ENCODE results near the gene ZNF500.
A peak's percentile ranks its signal among the peaks of the same experiment; 100 is the strongest.

Gene ZNF500

GRCh38 chr16:4766875-4767628 is at the start of gene ZNF500:
ZNF500 (minus strand) TSS chr16:4767162; CDS start chr16:4765978, 1,184 bp downstream.
- TF ChIP-seq, protein P1, sequence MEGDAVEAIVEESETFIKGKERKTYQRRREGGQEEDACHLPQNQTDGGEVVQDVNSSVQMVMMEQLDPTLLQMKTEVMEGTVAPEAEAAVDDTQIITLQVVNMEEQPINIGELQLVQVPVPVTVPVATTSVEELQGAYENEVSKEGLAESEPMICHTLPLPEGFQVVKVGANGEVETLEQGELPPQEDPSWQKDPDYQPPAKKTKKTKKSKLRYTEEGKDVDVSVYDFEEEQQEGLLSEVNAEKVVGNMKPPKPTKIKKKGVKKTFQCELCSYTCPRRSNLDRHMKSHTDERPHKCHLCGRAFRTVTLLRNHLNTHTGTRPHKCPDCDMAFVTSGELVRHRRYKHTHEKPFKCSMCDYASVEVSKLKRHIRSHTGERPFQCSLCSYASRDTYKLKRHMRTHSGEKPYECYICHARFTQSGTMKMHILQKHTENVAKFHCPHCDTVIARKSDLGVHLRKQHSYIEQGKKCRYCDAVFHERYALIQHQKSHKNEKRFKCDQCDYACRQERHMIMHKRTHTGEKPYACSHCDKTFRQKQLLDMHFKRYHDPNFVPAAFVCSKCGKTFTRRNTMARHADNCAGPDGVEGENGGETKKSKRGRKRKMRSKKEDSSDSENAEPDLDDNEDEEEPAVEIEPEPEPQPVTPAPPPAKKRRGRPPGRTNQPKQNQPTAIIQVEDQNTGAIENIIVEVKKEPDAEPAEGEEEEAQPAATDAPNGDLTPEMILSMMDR (IDR thresholded peaks at IDR 0.05; ENCODE audit: low read depth, low read length, missing control alignments) = no peak
- H3K4me3 ChIP-seq (ENCODE audit: low read depth, low read length) = peak within 1 kb of the TSS; percentile 97
- in situ Hi-C loops (cut with HindIII; ENCODE audit: low sequenced_read_pairs) = loop anchor here (5.0 kb wide), 1 partner anchor 50 kb away; no protein-coding TSS in a partner anchor
- peak; percentile 87 for DNase-seq (ENCODE audit: low read depth)

DNA sequence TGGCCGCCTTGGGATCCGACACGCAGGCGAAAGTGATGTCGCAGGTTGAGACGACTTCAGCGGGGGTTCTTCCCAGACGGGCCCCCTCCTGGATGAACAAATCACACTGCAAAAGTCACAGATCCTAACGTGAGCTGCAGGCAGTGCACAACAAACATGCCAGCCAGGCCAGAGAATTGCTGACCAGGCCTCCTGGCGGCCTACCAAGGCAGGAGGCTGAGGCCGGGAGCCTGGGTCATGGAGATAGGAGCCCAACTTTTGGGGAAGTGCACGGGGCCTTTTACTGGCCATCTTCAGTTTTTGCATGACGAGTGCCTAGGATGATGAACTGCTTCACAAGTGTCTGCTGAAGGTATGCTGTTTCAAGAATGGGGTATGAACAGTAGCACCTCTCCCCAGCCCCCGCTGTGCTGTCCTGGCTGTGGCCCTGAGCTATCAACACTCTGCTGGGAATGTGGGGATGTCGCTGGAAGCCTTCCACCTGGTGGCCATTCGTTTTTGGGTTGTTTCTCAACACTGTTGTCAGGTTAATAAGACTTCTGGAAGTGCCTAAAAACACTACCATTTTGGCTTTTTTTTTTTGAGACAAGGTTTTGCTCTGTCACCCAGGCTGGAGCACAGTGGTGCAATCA is 47.7 kb upstream of the ZNF500 start:
- in situ Hi-C loops (cut with HindIII; ENCODE audit: low sequenced_read_pairs) = loop anchor here (5.0 kb wide), 1 partner anchor 47 kb away; the partner anchor contains the start of gene ZNF500
- TF ChIP-seq, protein P1 (IDR thresholded peaks at IDR 0.05; ENCODE audit: low read depth, low read length, missing control alignments) = no peak
- DNase-seq (ENCODE audit: low read depth) = no peak
- no peak overlapping the region for H3K4me3 ChIP-seq (ENCODE audit: low read depth, low read length)

DNA sequence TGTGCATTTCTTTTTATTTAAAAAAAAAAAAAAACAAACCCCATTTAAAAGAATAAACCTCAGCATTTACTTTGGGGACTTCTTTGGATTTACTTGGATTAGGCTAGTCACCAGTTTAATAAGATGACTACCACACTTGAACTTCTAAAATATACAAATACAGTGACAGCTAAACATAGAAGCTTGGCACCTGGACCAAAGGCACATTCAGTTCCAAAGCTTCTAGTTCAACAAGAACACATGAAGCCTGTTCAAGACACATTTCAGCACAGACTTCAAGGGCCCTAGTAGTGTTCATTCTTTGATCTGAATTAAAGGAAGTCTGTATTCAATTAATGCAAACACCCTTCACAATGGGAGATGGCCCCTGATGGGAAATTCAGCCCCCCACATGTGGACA is 47.1 kb upstream of the ZNF500 start:
- DNase-seq (ENCODE audit: low read depth) = no peak
- in situ Hi-C loops (cut with HindIII; ENCODE audit: low sequenced_read_pairs) = no loop called here
- no peak overlapping the region for H3K4me3 ChIP-seq (ENCODE audit: low read depth, low read length)
- TF ChIP-seq, protein P1 (IDR thresholded peaks at IDR 0.05; ENCODE audit: low read depth, low read length, missing control alignments) = no peak

DNA sequence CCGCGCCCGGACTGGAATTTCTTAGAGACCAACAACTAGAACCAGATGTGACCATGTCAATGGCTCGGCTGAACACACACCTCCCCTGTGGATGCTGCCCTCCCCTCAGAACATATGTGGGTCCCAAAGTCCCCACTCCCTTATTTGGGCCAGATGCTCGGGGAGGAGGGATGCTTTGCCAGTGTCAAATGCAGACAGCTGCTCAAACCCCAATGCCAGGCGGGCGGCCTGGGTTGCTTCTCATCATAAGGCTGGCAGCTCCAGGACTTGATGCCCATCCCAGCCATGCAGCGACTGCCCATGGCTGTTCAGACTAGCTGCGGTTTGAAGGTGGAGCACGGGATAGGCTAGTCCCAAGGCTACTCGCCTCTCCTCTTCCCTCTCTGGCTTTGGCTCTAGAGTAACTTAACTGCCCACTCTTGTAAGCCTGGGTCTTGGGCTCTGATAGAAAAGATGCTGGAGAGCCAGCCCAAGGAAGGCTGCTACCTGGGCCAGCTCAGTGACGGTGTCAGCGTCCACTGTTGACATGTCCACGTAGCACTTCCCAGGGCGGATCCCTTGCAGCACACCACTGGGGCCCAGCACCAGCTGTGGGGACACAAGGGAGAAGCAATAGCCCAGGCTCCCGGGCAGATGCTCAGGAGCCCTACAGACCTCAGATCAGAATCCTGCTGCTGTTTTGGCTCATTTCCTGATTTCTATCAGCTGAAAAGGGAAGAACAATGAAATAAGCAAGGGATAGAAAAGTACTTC is 46.5 kb upstream of the ZNF500 start:
- in situ Hi-C loops (cut with HindIII; ENCODE audit: low sequenced_read_pairs) = no loop called here
- TF ChIP-seq, protein P1 (IDR thresholded peaks at IDR 0.05; ENCODE audit: low read depth, low read length, missing control alignments) = no peak
- H3K4me3 ChIP-seq (ENCODE audit: low read depth, low read length) = no peak overlapping the region
- DNase-seq (ENCODE audit: low read depth) = no peak

DNA sequence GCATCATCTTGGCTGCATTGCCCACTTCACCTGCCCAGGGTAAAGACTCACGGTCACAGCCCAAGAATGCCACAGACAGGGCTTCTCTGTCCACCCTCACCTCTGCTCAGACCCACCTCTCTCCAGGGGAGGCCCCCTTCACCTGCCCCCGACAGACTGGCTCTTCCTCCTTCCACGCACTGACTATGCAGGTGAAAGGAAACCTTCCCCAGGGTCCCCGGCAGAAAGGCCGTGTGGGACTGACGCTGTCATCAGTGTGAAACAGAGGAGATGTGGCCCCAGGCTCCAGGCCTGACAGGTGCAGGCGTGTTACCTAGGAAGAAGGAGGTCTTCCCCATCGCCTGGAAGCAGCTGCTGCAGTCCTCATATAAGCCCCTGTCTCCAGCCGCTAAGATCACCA is 44.8 kb upstream of the ZNF500 start:
- DNase-seq (ENCODE audit: low read depth) = no peak
- in situ Hi-C loops (cut with HindIII; ENCODE audit: low sequenced_read_pairs) = no loop called here
- TF ChIP-seq, protein P1 (IDR thresholded peaks at IDR 0.05; ENCODE audit: low read depth, low read length, missing control alignments) = no peak
- H3K4me3 ChIP-seq (ENCODE audit: low read depth, low read length) = no peak overlapping the region

DNA sequence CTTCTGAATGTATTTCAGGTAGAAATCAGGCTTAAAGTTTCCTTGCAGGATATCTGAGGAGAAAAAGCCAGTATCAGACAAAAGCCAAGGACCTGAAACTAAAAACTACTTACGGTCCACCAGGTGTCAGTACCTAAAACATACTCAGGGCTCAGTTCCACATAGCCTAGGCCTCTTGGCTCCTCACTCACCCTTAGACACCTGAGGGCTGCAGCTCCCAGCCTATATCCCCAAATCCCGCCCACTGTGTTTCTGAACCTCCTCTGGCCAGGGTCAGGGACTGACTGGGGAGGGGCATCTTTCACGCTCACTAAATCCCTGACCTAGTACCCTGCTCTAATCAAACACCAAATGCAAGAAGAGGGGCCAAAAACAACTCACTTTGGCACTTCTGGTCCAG is 44.3 kb upstream of the ZNF500 start:
- DNase-seq (ENCODE audit: low read depth) = no peak
- TF ChIP-seq, protein P1 (IDR thresholded peaks at IDR 0.05; ENCODE audit: low read depth, low read length, missing control alignments) = no peak
- in situ Hi-C loops (cut with HindIII; ENCODE audit: low sequenced_read_pairs) = no loop called here
- H3K4me3 ChIP-seq (ENCODE audit: low read depth, low read length) = no peak overlapping the region
